Esophagus mucosa (tissue), 1 donor: ENCODE data around the gene TMEM250. TPM values are rescaled to one million over a fixed set of nuclear protein-coding genes. Genes with fewer than 3 reads are reported as not detected.

Experiments
- ATAC-seq: fragments of 200-7000 bp; cut with Tn5 transposase; one replicate; pipeline ENCODE4 v1.9.1; 2020
- total RNA-seq: library from RNA; stranded (reverse); gene quantifications from one replicate; pipeline ENCODE4 v1.2.4, GENCODE V29; 2023
- donor health status: DM: yes; HTN: yes; CAD: no.

The TMEM250 gene
- total RNA-seq, 1 donor from 2014 or later: 32.6 TPM

DNA sequence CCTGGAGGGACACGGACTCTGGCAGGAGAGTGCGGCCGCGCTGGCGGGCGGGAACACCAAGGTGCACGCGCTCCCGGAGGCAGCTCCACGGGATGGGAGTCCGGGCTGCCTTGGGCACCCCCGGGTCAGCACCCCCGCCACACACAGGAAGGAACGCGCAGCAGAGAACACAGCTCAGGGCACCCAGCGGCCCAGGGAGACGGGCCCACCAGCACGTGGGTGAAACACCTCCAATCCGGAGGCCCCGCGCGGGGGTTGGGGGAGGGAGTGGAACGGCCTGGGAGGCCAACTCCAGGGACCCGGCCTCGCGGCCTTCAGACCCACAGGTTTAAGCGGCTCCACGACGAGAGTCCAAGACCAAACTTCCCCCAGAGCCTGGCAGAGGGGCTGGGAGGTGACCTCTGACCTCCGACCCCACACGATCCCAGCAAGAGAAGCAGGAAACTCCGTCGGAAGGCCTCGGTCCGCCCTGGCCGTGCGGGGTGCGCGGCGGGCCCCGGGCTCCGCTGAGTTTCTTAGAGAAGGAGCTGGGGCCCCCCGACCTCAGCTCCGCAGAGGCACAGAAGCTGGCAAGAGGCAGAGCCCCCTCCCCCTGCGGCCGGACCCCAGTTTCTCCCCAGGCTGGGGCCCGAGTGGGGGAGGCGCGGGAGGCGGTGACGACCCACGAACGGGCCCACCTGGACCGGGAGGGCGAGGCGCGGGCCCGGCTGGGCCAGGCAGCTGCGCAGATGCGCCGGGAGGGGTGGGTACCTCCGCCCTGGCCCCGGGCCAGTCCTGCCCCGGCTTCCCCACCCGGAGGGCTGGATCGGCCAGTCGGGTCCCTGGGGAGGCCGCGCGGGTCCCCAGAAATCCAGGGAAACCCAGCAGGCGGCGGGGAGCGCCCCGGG, 24.4 kb downstream of the TMEM250 start:
- ATAC-seq: peak; percentile 51

DNA sequence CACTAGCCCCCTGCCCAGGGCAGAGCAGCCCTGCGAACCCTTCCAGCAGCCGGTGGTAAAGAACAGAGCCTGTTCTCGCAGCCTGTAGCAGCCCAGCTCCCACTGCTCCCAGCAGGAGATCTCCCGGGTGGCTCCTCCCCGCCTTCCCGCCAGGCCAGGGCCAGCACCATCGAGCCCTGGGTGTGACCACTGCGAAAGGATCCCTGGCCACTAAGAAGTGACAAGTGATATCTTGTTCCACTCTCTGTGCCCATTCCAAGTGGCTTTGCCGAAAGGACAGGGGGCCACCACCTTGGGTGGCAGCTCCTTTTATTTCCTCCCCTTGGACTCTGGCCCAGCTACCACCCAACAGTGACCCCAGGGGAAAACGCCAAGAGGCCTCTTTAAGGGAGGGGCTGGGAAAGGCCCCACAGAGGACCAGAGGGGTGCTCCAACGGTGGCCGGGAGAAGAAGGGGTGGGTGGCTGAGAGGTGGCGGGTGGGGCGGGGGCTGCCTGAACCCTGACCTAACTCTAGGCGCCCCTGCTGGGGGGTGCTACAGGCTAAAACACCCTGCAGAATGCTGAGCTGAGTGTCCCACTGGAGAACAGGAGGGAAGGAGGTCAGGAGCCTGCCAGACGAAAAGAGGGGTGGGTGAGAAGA, 25.2 kb downstream of the TMEM250 start:
- ATAC-seq: no peak

DNA sequence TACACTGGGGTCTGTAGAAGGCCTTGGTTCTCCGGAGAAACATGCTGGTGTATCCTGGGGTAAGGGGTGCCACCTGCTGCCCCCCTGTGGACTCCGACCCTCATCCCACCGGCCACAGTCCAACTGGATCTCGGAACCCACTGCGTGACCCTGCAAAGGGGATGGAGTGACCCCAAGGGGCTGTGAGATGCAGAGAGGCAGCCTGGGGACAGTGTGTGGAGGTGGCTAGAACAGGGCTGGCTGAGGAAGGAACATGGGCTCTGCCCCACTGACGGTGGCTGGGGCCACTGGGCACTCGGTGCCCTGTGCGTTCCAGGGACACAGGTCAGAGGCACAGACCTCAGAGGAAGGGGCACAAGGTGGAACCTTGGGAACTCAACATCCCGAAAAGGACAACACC, 25.9 kb downstream of the TMEM250 start:
- ATAC-seq: no peak

DNA sequence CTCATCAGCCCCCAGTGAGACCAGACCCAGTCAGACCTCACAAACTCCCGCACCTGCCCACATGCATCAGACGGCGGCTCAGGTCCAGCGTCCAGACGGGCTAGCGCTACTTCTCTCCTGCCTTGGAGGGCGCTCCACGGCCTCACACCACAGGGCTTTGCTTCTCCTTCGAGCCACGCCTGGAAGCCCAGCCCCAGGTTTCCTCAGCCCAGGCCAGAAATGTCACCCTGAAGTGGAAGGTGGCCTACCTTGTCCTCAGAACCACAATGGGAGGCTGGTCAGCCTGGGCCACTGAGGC, 26.4 kb downstream of the TMEM250 start:
- ATAC-seq: no peak

DNA sequence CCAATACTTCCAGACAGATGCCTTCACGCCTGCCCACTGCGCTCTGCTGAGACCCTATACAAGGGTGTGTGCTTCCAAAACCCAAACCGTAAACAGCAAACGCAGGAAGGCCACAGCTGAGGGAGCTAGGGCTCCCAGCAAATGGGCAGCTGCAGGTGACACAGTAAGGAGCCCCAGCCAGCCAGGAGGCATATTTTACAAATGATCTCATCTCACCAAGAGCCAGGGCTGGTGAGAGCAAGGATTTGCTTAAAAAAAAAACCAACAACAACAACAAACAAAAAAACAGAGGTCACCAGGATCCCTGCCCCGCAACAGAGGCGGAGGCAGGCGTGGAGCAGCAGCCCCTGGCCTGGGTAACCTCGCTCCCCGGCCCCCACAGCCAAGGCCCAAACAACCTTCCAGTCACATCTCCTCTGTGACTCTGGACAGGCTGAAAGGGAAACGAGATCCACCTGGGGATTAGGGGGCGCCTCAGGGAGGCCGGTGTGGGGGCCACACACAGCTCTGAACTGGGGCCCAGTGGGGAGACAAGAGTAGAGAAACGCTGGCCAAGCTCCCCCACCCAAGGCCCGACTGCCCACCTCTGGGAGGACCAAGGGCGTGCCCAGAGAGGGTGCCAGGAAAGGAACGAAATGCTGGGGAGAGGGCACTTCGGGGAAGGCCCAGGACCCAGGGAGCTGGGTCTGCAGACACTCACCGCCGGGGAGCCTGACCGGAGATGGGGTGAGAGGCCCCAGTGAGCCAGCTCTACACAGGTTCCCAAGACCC, 26.9 kb downstream of the TMEM250 start:
- no peak for ATAC-seq

DNA sequence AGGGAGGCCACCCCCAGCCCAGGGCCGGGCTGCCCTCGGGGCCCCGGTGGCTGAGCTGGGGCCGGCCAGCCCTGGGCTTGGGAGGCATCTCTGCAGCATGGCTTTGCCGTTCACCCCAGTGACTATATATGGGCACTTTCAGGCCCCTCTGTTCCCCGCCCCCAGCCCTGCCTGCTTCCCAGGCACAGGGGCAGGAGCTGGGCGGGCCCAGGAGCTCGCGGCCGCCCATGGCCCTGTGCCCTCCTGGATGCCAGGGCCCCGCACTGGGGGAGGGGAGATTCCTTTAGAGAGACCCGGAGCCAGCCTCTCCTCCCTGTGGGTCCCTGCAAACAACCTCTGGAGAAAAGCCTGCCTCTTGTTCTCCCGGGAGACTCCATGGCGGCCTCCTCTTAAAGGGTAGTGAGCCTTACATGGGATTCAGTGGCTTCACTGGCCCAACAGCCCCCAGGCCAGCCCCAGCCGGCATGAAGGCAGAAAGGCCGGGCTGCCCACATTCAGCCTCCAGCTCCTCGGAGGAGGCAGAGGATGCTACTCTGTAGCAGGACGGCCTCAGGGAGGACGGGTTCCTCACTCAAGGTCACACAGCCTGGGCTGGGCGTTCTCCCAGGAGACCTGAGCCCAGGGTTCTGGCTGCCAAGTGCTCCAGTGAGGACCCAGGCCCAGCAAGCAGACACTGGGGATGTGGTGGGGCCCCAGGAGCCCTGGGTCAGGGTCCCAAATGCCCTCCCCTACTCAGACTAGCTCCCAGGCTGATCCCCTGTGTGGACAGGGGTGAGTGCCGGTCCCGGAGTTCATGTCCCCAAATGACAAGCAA, 27.7 kb downstream of the TMEM250 start:
- ATAC-seq: no peak

DNA sequence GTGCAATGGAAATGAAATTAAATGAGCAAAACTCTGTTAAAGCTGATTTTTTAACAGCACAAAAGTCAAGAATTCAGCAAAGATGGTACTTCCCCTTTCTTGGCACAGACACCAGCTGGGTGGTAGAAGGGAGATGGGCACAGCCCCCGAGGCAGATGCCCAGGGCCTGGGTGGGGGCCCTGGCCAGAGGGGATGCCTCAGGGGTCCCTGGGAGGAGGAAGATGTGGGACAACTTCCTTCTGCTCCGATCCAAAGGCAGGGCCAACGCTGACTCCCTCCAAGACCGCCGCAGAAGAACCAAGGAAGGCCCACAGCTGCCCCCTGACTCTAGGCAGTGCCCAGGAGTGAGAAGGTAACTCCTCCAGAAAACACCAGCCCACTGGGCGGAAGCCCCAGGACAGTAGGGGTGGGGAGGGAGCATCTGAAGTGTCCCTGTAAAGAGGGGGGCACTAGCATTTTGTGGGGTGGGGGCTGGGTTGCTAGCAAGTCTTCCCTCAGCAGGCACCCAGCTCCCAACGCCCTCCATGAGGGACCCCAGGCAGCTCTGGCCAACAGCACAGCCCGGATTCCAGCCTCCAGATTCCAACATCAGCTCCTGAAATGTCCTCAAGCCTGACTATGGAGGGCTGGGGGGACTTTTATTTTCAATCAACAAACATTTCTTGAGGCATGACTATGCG, 28.5 kb downstream of the TMEM250 start:
- ATAC-seq: no peak

DNA sequence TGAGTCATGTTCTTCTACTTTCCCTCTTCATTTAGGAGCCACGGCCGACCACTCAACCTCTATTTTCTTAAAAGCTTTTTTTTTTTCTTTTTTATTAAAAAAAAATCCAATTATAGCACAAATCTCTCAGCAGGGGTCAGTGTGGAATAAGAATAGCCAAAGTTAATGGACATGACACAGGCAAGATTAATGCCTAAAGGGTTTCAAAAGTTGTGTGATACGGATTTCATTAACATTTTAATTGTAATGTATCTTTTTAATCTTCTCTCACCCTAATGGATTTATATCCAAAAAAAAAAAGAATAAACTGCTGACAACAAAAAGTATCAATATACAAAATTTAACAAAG, 29.0 kb downstream of the TMEM250 start:
- ATAC-seq: no peak

DNA sequence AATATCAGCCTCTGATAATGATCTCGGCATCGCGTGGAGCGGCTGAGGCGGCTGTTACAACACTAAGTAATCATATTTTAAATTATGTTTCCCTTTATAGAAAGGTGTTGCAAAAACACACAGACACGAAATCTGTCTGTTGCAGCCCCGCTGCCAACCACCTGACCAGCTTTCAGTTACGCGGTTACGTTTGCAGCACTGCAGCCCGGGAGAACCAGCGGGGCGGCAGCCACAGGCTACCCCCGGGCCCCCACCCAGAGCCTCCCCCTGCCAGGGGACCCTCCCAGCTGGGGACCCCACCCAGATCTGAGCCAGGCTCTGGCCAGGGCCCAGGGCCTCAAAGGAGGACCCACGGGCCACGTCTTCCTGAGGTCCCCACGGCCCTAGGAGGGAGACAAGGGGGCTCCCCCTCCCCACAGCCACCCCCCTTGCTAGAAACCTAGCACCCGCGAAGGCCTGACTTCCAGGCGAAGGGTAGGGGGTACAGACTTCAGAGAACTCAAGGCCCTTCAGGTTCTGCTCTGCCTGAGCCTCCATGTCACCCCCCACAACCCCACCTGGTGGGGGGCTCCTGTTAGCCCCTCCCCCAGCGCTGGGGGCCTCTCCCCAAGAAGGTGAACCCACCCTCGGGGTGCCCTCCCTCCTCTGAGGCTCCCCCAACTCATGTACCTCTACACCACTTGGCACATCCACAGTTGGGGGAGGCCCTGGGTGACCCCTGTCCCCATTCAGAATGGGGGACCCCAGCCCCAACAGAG, 29.6 kb downstream of the TMEM250 start:
- ATAC-seq: no peak

DNA sequence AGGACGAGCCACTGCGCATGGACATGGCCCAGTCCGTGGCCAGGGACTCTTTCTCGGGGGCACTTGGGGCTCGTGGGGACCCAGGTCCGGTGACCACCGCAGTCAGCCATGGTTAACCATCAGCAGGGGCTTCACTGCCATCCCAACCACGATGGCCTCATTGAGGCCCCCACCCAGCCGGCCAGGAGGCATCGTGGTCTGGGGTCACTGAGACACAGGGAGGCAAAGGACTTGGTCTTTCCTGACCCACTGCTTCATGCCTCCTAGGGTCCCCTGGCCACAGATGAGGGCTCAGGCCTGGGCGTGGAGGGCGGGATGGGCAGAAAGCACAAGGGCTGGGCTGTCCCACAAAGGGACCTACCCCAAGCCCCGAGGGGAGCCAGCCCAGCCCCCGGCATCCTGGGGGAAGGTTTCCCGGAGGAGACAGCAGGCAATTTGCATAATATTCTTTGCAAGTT, 30.2 kb downstream of the TMEM250 start:
- no peak for ATAC-seq

DNA sequence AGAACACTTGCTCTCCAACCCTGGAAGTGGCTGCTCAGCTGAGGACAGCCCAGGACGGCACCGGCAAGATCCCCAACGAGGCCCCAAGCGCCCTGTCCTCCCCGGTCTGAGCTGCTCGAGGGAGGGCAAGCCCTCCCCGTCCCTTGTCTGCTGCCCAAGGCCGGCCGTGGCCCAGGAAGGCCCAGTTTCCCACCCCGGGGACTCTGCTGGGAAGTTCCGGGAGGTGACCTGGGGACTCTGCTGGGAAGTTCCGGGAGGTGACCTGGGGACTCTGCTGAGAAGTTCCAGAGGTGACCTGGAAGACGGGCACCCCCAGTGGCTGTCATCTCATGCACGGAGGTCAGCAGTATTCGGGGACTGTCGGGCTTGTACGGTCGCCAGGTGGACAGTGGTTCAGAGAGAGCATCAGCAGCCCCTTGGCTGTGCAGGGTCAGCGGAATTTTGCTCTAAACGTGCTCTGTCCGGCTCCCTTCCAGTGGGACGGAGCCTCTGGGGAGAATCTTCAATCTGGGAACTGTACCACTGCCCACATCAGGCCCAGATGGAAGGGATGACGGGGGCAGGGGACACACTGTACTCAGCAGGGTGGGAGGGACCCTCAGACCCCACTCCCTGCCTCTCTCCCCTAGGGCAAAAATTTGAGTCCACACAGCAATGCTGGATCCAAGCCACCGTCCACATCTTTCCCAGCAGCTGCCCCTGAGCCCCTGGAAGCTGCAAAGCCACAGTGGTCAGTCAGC, 30.8 kb downstream of the TMEM250 start:
- ATAC-seq: no peak

DNA sequence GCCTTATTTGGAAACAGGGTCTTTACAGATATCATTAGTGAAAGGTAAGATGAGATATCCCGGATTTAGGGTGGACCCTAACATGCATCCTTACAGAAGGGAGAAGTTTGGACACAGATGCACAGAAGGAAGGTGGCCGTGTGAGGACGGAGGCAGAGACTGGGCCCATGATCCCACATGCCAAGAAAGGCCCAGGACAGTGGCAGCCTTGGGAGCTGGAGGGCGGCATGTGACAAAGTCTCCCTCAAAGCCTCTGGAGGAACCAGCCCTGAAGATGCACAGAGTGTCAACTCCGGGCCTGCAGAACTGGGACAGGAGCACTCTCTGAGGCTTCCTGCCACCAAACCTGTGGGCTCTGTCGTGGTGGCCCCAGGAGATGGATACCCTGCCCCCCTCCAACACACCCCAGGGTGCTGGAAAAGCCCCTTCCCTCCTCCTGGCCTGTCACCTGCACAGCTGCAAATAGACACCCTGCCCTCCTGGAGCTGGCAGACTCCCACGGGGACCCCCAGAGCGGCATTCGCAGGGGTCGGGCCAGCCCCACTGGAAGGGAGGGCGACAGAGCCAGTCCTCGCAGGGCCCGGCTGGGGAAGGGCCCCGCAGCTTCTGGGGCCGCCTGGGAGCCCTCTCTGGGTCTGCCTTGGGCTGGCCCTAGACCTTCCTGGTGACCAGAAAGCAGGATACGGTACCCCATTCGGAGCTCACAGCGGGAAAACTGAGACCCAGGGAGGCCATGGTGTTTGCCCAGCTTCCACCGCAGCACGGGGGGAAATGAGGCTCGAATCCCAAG, 31.5 kb downstream of the TMEM250 start:
- ATAC-seq: no peak

DNA sequence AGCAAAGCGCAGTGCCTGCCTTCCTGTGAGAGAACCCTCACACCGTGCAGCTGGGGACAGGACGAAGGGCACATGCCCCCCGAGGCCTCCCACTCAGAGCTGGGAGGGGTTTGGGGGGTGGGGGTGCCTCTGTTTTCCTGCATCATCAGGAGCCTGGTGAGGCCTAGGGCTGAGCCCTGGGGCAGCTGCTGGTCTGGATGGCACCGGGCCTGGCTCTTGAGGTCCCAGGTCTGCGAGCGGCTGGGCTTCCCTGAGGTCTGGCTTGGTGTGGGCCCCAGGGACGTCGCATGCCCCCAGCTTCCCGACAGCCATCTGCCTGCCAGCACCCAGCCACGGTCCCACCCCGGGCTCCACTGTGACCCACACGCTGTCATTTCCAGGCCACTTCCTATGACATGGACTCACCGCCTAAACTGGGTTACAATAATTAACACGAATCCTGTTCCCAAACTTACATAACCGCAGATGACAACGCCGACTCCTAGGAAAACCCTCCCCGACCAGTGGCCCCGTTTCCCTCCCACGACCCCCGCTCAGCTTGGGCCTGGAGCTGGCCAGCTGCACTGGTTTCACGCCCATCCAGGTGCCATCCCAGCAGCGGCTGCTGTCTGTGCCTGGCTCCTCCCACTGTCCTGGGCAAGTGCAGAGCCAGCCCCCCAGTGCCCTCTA, 32.3 kb downstream of the TMEM250 start:
- no peak for ATAC-seq

DNA sequence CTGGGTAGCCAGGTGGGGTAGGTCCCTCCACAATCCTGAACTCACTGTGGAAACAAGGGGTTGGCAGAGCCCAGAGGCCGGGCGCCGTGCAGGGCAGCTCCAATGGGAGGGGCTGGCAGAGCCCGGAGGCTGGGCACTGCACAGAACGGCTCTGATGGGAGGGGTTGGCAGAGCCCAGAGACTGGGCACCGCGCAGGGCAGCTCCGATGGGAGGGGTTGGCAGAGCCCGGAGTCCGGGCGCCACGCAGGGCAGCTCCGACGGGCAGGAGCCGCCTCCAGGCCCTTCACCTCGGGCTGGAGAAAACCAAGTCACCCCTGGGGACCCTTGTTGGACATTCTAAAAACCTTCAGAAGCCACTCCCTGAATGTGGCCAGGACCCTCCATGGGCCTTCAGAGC, 32.9 kb downstream of the TMEM250 start:
- peak; percentile 43 for ATAC-seq

DNA sequence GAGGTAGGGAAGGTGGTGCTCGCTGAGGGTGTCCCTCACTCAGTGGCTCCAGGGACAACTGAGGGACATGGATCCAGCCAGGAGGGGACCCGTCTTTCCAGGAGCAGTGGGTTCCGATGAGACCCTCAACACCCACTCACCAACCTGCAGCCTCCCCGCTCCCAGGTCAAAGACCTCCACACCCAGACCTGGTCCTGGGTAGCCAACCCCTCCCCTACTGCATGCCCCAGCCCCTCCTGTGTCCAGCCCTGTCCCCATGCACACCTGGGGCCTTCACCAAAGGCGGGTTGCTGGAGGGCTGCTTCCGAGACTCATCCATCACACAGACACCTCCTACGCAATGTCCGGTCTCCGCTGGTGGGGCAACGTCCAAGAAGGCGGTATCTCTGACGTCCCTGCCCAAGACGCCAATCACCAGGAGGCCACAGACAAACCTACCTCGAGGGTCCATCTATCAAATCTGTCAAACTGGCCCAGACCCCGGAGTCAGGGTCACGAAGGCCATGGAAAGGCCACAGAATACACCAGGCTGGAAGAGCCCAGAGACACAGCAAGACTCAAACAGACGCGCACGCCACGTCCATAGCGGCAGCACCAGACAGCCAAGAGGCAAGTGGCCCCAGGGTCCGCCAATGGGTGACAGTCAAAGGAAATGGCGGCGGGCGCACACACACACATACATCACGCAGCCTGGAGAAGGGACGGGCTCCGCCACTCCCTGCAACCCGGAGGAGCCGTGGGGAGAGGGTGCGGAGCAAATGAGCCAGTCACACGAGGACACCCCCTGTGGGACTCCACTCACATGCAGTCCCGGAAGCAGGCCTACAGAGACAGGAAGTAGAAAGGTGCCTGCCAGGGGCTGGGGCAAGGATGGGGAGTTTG, 34.4 kb downstream of the TMEM250 start:
- no peak for ATAC-seq

DNA sequence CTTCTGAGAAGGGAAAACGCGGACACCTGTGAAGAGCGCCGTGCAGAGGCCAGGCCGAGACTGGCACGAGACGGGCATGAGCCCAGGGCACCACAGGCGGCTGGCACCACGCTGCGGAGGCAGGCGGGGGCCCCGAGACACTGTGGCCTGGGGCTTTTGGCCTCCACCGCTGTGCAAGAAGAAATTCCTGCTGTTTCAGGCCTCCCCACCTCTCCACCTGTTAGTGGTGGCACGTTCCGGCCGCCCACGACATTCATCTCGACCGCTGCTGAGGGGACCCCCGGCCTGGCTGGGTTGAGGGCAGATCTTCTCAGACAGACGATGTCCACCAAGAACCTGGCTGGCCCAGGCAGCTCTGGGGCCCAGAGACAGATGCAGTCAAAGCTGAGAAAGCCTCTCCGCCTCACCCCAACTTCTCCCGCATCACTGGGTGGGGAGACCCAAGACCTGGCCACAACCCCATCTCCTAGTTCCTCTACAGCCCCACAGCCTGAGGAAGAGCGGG, 35.1 kb downstream of the TMEM250 start:
- no peak for ATAC-seq

DNA sequence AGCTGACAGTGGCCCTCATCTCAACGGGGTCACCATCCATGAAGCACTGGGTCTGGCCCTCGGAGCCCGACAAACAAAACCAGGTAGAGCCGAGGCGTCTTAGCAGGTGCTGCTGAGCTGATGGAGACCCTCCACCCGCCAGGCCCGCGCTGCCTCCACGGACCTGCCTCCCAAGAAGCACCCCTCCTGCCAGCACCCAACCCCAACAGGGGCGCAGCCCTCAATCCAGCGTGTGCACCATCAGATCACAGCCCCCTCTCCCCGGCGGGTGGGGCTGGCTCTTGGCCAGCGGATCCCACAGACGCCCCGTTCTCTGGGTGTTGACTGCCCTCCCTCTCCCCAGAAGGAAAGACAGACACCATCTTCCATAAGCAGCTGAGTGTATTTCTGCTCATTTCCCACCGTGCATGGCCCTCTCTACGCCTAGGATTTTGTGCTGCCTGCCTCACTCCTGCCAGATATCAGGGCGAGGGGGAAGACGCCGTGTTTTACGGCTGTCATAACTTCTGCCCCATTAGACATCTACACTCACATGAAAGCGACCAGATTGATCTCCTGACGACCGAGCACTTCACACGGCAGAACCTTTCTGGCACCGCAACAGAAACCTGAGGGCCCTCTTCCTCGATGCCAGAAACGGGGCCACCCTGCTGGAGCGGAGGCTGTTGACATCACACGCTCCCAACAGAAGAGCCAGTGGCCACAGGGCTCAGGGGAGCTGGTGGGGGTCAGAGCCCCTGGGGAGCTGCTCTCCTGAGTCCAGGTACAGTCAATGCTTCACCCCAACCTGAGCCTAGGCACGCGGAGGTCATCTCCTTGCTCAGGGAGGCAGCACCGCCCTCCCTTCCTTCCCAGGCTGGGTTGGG, 35.9 kb downstream of the TMEM250 start:
- ATAC-seq: no peak
